Measurements from ENCODE around the gene APEX2. TPM values are rescaled to one million over a fixed set of nuclear protein-coding genes. Genes with fewer than 3 reads are reported as not detected.
"Not testable (repeated sequence)": the region's sequence is repeated elsewhere in the genome, so short reads cannot be mapped to it uniquely, and the experiment has no call there.

APEX2 gene
- total RNA-seq, 4 donors from 2014 or later, result 17.9 to 25.2 (median 20.2) TPM

DNA sequence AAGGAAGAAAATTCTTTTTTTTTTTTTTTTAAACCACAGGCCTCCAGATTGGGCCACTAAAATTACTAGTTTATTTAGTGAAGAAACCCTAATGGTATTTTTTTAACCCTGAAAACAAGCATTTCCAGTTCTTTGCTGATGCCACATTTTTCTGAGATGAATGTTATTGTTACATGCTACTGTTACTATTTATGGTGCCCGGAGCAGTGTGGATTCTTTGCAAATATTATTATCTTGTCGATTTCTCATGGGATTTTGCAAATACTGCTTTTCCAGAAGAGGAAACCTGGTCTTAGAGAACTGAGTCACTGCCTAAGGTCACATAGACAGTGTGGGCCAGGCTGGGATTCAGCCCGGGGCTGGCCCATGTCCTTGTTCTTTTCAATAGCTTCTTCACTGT lies 39.3 kb downstream of the APEX2 start:
- intact Hi-C loops (cut with DNase I; ENCODE audit: low total_unique reads), result no loop called here
- 67 to 77% methylated on average over 3 of the region's 3 CpGs for WGBS, 2 donors
- TF ChIP-seq POLR2A (IDR thresholded peaks at IDR 0.05), result no peak
- TF ChIP-seq, protein P1, sequence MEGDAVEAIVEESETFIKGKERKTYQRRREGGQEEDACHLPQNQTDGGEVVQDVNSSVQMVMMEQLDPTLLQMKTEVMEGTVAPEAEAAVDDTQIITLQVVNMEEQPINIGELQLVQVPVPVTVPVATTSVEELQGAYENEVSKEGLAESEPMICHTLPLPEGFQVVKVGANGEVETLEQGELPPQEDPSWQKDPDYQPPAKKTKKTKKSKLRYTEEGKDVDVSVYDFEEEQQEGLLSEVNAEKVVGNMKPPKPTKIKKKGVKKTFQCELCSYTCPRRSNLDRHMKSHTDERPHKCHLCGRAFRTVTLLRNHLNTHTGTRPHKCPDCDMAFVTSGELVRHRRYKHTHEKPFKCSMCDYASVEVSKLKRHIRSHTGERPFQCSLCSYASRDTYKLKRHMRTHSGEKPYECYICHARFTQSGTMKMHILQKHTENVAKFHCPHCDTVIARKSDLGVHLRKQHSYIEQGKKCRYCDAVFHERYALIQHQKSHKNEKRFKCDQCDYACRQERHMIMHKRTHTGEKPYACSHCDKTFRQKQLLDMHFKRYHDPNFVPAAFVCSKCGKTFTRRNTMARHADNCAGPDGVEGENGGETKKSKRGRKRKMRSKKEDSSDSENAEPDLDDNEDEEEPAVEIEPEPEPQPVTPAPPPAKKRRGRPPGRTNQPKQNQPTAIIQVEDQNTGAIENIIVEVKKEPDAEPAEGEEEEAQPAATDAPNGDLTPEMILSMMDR (IDR thresholded peaks at IDR 0.05), result no peak
- no peak overlapping the region for H3K4me3 ChIP-seq (ENCODE audit: low read depth, poor library complexity, severe bottlenecking)
- DNase-seq (ENCODE audit: low spot score in 2 of 2), result no peak

DNA sequence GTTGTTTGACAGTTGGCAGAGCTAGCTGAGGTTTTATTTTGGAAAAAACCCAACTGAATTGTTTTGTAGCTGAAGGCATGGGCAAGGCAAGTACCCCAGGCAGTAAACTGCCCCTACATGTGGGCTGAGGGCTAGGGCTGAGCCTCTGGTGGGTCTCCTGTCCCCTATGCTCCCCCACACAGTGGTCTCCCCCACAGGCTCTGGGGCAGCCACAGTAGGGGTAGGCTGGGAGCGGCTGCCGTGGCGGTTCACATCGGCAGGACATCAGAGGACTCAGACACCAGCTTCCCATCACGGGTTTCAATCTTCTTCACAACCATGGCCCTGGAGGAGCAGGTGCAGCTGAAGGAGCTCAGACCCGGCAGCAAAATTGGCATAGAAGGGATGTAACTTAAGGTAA lies 41.4 kb downstream of the APEX2 start:
- no peak for TF ChIP-seq POLR2A (IDR thresholded peaks at IDR 0.05)
- TF ChIP-seq, protein P1 (IDR thresholded peaks at IDR 0.05), result no peak
- 79 to 90% methylated on average over 5 to 6 of the region's 6 CpGs for WGBS, 2 donors
- intact Hi-C loops (cut with DNase I; ENCODE audit: low total_unique reads), result no loop called here
- H3K4me3 ChIP-seq (ENCODE audit: low read depth, poor library complexity, severe bottlenecking), result no peak overlapping the region
- DNase-seq (ENCODE audit: low spot score in 2 of 2), result no peak

GRCh38 chrX:55050599-55050998 lies 50.4 kb downstream of the APEX2 start:
- 78 to 91% methylated on average over 2 of the region's 2 CpGs for WGBS, 2 donors

DNA sequence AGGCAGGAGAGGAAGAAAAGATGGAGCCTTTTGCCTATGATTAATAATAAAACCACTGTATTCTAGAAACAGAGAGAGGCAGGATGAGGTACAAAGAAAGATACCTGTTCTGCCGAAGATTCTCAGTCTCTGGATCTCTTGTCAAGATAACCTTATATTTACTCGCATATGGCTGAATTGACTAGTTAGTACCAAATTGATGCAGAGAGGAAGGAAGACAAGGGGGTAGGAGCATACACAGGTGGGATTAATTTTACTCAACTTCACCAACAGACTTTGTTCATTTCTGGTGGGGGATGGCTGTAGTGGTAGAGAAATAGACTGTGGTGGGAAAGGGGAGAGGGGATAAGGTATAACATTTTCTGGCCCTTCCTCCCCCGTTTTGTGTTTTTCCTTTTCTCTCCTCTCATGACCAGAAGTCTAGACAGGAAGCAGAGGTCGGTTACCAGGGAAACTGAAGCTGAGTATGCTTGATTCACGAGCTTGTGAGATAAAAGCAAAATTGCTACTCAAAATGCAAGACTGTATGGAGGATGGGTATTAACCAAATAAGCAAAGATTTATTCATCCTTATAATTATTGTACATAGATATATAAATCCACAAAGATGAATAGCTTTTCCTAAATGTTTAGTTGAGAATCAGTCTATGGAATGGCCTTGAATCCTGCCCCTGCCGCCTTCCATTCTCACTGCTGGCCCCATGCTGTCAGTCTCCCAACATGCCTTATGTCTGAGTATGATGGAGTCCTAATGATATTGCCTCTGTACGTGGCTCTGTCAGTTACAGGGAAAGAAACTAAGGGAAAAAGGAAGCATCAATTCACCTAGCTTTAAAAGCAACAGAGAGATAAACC lies 56.9 kb downstream of the APEX2 start:
- DNase-seq (ENCODE audit: low spot score in 2 of 2), result no peak
- intact Hi-C loops (cut with DNase I; ENCODE audit: low total_unique reads), result no loop called here
- H3K4me3 ChIP-seq (ENCODE audit: low read depth, poor library complexity, severe bottlenecking), result no peak overlapping the region
- TF ChIP-seq, protein P1 (IDR thresholded peaks at IDR 0.05), result no peak
- TF ChIP-seq POLR2A (IDR thresholded peaks at IDR 0.05), result no peak
- WGBS, 2 donors, result 30 to 40% methylated on average over 7 of the region's 7 CpGs

More at GRCh38 chrX:55050599-55050998, 50.4 kb downstream of the APEX2 start:
- intact Hi-C loops (cut with DNase I; ENCODE audit: low total_unique reads), result loop anchor here (5.0 kb wide), 1 partner anchor 1023 kb away; no protein-coding TSS in a partner anchor
- not testable (repeated sequence) for DNase-seq (ENCODE audit: low spot score in 2 of 2); H3K4me3 ChIP-seq (ENCODE audit: low read depth, poor library complexity, severe bottlenecking)

- intact Hi-C loops (cut with DNase I; ENCODE audit: low total_unique reads), result no loop called here
- 22 to 23% methylated on average over 5 of the region's 5 CpGs for WGBS, 2 donors
- TF ChIP-seq, protein P1 (IDR thresholded peaks at IDR 0.05), result no peak
- peak in 1 of 2 donors; percentile 17 for DNase-seq (ENCODE audit: low spot score in 2 of 2)
- H3K4me3 ChIP-seq (ENCODE audit: low read depth, poor library complexity, severe bottlenecking), result no peak overlapping the region
Measured at GRCh38 chrX:55057675-55058249, 57.6 kb downstream of the APEX2 start.

Other genes starting within 250 kb of the APEX2 start
- gene ITIH6, start 202.1 kb upstream of the APEX2 start, total RNA-seq, result under 1 TPM in 1 of 4 donors, not detected in 3; 0.06 TPM
- 10 to 100 TPM; 59.6 to 85.2 (median 72.8) TPM for gene MAGED2, start 192.6 kb upstream of the APEX2 start, total RNA-seq
- gene TRO, start 79.5 kb upstream of the APEX2 start, total RNA-seq, result 1 to 10 TPM in 2 of 4 donors, under 1 TPM in 2; 0.08 to 2.8 (median 1.0) TPM
- gene PFKFB1, start 6.2 kb upstream of the APEX2 start, total RNA-seq, result under 1 TPM in 3 of 4 donors, not detected in 1; 0.19 to 0.52 (median 0.42) TPM
- not detected for gene ALAS2, start 30.6 kb downstream of the APEX2 start, total RNA-seq
- gene PAGE2B, start 74.7 kb downstream of the APEX2 start, total RNA-seq, result not detected
- gene PAGE2, start 88.7 kb downstream of the APEX2 start, total RNA-seq, result not detected
- gene PAGE5, start 220.0 kb downstream of the APEX2 start, total RNA-seq, result not detected